HCT116 (cell line): ENCODE results near the gene UBALD2.

Experiments used
- CBX3 ChIP-seq: IDR thresholded peaks from 2 replicates; pipeline ENCODE4 v1.6.1; 2012; ENCODE audit warnings: low read depth
- EZH2 ChIP-seq: fragments of 200-600 bp; sonication (generic); IDR thresholded peaks from 2 replicates; pipeline ENCODE4 v1.6.1; 2017; ENCODE audit warnings: antibody characterized with exemption, mixed run types
- JUND ChIP-seq: IDR thresholded peaks from 2 replicates; pipeline ENCODE4 v1.6.1; 2012
- SIN3A ChIP-seq: IDR thresholded peaks from 2 replicates; pipeline ENCODE4 v1.6.1; 2012; ENCODE audit warnings: low read depth
- YY1 ChIP-seq: IDR thresholded peaks from 2 replicates; pipeline ENCODE4 v1.6.1; 2011; ENCODE audit warnings: low read length, low read depth, moderate library complexity, mild to moderate bottlenecking; ENCODE audit not compliant: insufficient replicate concordance; ENCODE audit errors: extremely low read depth
- ZFX ChIP-seq: fragments of 450-650 bp; IDR thresholded peaks from 2 replicates; pipeline ENCODE4 v1.6.1; 2017
- TF ChIP-seq, protein P1 (sequence below), 3 experiments: fragments of 200-600 bp in 1 of 3; sonication (generic) in 1 of 3; IDR thresholded peaks in 2 of 3; conservative IDR thresholded peaks in 1 of 3; 2 replicates each; pipeline ENCODE4 v1.5.1; 2012 to 2017; ENCODE audit warnings: low read depth in 2 of 3, low read length in 2 of 3, antibody characterized with exemption in 1 of 3, borderline replicate concordance in 1 of 3, control low read depth in 1 of 3, mild to moderate bottlenecking in 1 of 3, mixed read lengths in 1 of 3, mixed run types in 1 of 3, moderate library complexity in 1 of 3; ENCODE audit not compliant: insufficient read depth in 1 of 3

DNA sequence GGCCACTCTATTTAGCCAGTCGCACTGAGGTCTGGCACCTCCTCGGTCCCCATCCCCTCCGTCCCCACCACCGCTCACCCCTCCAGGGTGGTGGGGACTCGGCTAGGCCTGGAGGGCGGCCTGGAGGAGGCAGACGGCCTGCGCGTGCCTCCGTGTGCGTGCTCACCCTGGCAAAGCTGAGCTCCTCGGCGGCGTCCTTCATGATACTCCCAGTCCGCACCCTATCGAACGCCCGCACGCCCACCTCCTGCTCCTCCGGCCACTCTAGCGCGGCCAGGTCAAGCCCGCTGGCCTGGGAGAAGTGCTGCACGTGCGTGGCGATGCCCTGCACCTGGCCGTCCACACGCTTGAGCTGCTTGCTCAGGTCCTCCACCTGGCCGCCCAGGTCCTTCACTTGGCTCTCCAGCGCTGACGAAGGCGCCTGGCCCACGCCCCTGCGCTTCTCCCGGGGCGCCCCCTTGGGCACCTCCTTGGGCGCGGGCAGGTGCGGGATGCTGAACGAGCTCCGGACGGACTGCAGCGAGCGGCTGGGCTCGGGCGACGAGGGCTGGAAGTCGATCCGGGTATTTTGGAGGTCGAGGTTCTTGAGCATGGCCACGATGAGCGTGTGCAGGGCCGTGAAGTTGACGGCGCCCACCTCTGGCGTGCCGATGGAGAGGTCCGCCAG is 42.3 kb downstream of the UBALD2 start:
- TF ChIP-seq, protein P1, sequence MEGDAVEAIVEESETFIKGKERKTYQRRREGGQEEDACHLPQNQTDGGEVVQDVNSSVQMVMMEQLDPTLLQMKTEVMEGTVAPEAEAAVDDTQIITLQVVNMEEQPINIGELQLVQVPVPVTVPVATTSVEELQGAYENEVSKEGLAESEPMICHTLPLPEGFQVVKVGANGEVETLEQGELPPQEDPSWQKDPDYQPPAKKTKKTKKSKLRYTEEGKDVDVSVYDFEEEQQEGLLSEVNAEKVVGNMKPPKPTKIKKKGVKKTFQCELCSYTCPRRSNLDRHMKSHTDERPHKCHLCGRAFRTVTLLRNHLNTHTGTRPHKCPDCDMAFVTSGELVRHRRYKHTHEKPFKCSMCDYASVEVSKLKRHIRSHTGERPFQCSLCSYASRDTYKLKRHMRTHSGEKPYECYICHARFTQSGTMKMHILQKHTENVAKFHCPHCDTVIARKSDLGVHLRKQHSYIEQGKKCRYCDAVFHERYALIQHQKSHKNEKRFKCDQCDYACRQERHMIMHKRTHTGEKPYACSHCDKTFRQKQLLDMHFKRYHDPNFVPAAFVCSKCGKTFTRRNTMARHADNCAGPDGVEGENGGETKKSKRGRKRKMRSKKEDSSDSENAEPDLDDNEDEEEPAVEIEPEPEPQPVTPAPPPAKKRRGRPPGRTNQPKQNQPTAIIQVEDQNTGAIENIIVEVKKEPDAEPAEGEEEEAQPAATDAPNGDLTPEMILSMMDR (IDR thresholded peaks at IDR 0.05 in 2 of 3, conservative IDR thresholded peaks at IDR 0.05 in 1 of 3; ENCODE audit: borderline replicate concordance in 1 of 3, insufficient read depth in 1 of 3, low read depth in 2 of 3, low read length in 2 of 3): no peak
- TF ChIP-seq SIN3A (no peak), YY1 (no peak), ZFX (no peak), EZH2 (no peak), CBX3 (no peak), JUND (no peak)
